DMS 273 (cell line): Measurements from ENCODE around the gene PTPA.
"Not testable (repeated sequence)": the region's sequence is repeated elsewhere in the genome, so short reads cannot be mapped to it uniquely, and the experiment has no call there.

Experiments used
- DNase-seq: peaks from one replicate; lab custom pipeline; 2025; ENCODE audit not compliant: unreplicated experiment; lab: John Stamatoyannopoulos, UW

PTPA gene

GRCh38 chr9:129150672-129151211 lies 39.5 kb downstream of the PTPA start:
- no peak for DNase-seq

DNA sequence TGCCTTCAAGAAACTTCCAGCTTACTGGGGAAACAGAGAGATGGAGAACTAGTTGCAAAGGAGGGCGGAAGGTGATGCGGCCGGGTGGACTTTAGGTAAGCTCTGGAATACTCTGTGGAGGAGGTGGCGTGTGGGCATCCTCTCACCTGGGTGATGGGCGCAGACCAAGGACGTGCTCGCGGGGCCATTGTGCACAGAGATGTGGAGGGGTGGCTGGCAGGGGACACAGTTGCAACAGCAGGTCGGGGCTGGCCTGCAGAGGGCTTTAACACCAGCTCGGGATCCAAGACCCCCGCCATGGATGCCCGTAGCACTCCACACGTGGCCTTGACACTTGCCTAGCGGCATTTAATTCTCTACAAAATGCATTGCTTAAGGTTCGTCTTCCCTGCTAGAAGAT lies 40.3 kb downstream of the PTPA start:
- DNase-seq: no peak

DNA sequence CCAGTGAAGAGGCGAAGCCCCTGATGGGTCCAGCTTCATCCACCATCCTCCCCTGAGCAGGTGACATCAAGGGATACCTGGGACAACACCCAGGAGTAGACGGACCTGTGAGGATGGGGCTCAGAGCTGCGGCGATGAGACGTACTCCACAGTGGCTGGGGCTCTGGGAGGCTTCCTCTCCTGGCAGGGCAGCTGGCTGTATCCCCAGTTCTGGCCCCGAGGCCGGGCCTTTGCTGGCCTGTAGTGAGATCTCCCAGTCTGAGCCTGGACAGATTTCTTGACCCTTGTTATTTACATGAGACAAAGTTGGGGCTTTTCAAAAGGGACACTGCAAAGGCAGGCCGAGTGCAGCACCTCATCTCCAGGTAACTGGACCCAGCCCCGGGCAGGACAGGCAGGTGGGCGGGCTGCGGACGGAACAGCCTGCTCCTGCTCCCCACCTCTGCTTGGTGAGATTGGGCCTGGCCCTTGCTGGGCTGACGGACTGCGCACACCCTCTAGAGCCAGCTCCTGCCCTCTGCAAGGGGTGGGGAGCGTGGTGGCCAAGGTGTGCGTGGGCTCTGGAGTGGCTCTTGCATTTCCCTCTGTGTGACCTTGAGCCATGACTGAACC lies 43.8 kb downstream of the PTPA start:
- no peak for DNase-seq

DNA sequence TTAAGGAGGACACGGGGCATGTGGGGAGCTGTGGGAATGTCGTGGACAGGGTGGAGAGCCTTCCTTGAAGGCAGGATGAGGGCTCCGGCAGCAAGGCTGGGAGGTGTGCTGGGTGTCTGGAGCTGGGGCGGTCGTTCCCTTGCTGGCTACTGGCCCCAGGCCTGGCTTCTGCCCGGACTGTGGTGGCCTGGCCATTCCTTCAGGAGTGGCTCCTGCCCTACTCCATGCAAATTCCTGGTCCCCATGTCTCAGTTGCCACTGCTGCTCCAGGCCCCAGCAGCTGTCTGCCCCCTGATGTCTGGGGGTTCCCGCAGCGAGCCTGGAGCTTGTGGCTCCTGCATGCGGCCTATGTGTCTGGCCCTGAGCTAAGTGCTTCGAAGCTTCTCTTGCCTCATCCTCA lies 44.9 kb downstream of the PTPA start:
- no peak for DNase-seq

DNA sequence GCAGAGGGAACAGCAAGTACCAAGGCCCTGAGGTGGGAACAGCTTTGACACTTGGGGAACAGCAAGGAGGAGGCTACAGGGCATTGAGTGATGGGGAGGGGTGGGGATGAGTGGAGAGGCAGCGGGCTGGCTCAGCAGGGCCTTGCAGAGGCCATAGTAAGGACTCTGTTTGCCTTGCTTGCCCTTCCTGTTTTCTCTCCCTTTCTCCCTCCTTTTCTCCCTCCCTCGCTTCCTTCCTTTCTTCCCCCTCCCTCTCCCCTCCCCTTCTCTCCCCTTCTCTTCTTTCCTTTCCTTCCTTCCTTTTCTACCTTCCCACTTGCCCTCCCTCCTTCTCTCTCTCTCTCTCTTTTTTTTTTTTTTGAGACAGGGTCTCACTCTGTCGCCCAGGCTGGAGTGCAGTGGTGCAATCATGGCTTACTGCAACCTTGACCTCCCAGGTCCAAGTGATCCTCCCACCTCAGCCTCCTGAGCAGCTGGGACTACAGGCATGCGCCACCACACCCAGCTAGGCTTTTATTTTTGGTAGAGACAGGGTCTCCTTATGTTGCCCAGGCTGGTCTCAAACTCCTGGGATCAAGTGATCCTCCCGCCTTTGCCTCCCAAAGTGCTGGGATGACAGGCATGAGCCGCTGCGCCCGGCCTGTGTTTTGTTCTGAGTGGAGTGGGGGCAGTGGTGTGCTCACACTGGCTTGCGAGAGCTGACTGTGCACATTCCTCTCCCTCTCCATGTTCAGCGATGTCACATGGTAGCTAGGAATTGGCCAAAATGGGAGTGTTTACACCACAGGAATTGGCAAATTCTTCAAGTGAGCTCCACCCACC lies 49.7 kb downstream of the PTPA start:
- no peak for DNase-seq

DNA sequence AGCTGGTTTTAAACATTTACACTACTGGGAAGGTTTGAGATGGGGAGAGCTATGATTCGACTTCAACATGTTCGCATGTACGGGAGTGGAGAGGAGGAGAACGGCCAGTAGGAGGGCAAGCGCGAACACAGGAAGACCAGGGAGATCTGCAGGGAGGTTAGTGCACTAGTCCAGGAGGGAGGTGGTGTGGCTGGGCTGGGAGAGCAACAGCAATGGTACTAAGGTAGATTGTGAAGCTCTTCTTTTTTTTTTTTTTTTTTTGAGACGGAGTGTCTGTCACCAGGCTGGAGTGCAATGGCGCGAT lies 50.3 kb downstream of the PTPA start:
- DNase-seq: no peak

DNA sequence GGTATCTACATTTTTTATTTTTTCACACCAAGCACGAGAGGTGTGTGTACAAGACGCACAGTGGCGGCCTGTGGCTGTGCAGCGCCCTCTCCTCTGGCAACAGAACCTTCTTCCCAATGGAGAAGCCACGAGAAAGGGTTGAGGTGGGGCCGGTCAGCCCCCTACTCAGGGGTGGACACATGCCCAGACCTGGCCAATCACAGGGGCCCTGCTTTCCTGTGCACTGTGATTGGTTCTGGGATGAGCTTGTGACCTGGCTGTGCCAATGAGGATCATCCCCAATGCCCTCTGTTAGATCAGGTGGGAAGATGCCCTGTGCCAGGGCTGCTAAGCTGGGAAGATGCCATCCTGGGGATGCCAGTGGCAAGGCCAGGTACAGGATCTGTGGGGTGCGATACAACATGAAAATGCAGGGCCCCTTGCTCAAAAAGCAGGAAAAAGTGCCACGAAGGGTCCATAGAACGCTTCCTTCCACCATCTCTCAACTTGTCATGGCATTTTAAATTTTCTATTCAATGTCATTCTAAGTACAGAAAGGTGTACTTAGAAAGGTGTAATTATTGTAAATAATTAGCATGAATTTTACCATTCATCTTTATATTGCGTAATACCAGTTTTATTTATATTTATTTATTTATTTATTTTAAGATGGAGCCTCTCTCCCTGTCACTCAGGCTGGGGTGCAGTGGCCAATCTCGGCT lies 51.4 kb downstream of the PTPA start:
- DNase-seq: no peak

GRCh38 chr9:129163198-129163670 lies 52.0 kb downstream of the PTPA start:
- not testable (repeated sequence) for DNase-seq

GRCh38 chr9:129163753-129164152 lies 52.5 kb downstream of the PTPA start:
- DNase-seq: no peak

GRCh38 chr9:129164246-129164930 lies 53.2 kb downstream of the PTPA start:
- no peak for DNase-seq

DNA sequence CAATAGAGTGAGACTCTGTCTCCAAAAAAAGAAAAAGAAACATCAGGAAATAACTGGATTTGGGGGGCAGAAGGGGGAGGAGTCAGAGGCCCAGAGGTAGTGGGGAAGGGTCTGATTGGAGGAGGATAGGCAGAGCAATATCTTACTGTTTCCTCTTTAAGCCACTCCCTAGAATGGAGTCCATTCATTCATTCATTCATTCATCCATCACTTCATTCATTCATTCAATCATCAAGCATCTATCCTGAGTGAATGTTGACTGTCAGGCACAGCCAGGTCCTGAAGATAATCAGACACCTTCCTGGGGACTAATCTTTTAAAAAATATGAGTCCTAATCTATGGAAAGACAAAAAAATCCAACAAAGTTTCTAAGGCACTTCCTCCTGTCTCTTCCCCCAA lies 54.0 kb downstream of the PTPA start:
- no peak for DNase-seq

DNA sequence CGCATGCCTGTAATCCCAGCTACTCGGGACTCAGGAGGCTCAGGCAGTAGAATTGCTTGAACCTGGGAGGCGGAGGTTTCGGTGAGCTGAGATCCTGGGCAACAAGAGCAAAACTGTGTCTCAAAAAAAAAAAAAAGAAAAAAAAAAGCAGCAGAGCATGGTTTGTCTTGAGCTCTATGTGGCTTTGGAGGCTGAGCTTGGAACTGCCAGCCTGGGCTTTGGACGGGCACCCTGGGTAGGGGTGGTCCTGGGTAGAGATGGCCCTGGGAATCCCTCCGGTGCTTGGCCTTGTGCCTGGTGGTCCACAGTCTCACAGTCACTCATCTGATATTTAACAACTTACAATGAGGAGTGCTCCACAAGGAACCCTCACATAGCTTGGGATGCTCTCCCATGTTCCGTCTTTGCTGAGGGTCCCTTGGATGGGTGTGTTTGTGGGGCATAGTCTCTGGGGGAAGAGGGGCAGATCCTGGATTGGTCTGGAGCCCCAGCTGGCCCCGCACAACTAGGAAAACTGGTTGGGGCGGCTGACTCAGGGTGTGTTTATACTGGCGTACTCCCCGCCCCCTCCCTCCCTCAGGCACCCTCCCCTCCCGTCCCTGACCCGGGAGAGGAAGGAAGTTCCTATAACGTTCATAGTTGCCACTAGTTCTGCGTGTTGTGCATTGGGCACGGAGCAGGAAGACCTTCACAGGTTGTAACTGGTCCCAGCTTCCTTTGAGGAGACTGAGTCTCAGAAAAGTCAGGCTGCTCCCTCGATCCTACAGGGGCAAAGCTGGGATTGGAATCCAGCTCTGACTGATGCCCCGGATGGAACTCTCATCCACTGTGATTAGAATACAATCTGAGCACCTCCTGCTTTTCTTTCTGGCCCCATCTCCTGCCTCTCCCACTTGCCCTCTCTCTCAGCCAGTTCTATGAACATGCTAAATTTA lies 55.7 kb downstream of the PTPA start:
- DNase-seq: peak; percentile 63

GRCh38 chr9:129170229-129170628 lies 59.0 kb downstream of the PTPA start:
- no peak for DNase-seq

GRCh38 chr9:129171993-129172751 lies 61.0 kb downstream of the PTPA start:
- DNase-seq: no peak

- DNase-seq: no peak
Measured at GRCh38 chr9:129172816-129173215, 61.6 kb downstream of the PTPA start.

DNA sequence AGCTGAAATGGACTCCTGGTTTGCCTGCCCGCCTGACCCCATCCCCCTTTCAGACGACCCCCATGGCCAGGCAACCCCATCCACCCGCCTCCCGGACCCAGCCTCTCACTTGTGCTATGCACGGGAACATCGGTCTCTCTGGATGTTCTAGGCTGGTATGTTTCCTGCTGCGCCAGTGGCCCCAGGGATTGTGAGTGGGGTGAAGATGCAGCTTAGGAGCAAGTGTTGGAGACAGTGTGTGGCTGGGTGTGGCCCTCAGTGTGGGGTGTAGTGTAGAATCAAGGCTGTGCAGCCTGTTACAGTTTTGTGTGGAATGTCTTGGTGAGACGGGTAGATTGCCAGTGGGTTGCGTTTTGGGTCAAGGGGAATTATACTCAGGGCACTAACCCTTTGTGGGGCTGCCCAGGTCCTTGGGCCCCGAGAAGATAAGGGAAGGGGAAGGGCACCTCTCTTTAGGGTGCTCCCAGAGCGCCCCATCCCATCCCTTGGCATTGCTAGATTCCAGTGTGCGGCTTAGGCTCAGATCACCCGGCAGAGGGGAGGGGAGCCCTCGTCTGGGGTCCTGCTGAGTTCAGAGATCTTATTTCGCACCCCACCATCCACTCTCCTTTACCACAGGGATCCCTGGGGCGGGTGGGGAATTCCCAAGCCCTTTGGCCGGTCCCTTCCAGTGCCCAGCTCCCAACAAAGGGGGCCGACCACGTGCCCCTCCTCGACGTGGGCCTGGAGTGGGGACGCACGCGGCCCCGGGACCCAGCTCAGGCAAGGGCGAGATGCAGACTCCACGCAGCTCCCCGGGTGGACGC lies 62.3 kb downstream of the PTPA start:
- no peak for DNase-seq

DNA sequence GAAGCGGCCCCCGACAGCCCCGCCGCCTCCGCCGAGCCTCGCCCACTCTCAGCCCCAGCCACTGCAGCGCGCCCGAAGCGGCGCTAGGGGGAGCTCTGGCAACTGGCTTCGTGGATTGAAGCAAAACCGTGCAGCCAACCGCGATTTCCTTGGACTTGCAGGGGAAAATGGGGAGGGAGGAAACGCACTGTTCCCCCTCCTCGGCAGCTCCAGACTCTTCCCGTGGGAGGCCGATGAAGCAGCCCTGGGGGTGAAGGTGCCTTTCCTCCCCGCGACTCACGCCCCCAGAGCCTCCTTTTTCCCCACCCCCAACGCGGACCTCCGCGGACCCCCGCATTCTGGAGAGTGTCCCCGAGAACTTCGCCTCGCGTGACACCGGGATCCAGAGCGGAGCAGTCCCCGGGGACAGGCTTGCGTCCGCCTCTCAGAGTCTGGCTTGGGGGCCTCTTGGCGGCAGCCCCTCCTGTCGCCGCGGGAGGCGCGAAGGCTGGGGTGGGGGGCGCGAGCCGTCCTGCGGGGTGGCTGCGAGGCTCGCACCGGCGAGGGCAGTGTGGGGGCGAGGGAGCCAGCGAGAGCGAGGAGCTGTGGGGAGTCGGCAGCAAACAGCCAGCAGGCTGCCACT lies 63.0 kb downstream of the PTPA start:
- DNase-seq: peak; percentile 93
